ENCODE data around the gene PBRM1. TPM values are rescaled to one million over a fixed set of nuclear protein-coding genes. Genes with fewer than 3 reads are reported as not detected.

The PBRM1 gene
- polyA plus RNA-seq, 1 donor (not counting 4 experiments of a cell fraction or from before 2014, with no cell fraction given): 26.0 TPM

GRCh38 chr3:52693071-52693470, 7.4 kb upstream of the PBRM1 start:
- Histone ChIP-seq H3K9ac (ENCODE audit: control insufficient read depth, extremely low read depth, insufficient read depth, low read length) (no peak overlapping the region), H3K27ac (ENCODE audit: control insufficient read depth, insufficient read depth, low read length) (no peak overlapping the region), H3K4me2 (ENCODE audit: control insufficient read depth, extremely low read depth, insufficient read depth, low read depth, low read length) (no peak overlapping the region), H3K27me3 (ENCODE audit: control insufficient read depth, extremely low read depth, insufficient read depth, low read length) (no peaks in the 10 kb centered on the region), H3K9me1 (ENCODE audit: control insufficient read depth, extremely low read depth, insufficient read depth, low read length) (no peaks in the 10 kb centered on the region), H2AFZ (ENCODE audit: control insufficient read depth, low read length) (no peak overlapping the region), H3K4me3 (ENCODE audit: control insufficient read depth in 2 of 3, extremely low read depth in 1 of 3, insufficient read depth in 2 of 3, low read depth in 1 of 3, low read length in 3 of 3) (no peak overlapping the region), H4K20me1 (ENCODE audit: control insufficient read depth, extremely low read depth, insufficient read depth, low read length) (peaks cover 5% of the 10 kb centered on the region), H3K36me3 (ENCODE audit: control insufficient read depth in 2 of 2, extremely low read depth in 1 of 2, insufficient read depth in 2 of 2, low read length in 2 of 2) (peaks cover 57 to 59% of the 10 kb centered on the region in 2 experiments), H3K9me3 (ENCODE audit: control insufficient read depth, low read depth, low read length) (no peaks in the 10 kb centered on the region), H3K4me1 (ENCODE audit: control insufficient read depth, extremely low read depth, insufficient read depth, low read length) (peaks cover under 1% of the 10 kb centered on the region), H3K79me2 (ENCODE audit: control insufficient read depth, insufficient read depth, low read length) (peaks cover 27% of the 10 kb centered on the region)
- dilution Hi-C loops (cut with MboI; ENCODE audit: extremely low pct_ligation_motif_present, low sequenced_read_pairs): no loop called here
- FAIRE-seq: no peak
- no peak for DNase-seq (ENCODE audit: low read depth, low spot score)
- no peak for TF ChIP-seq EZH2 (IDR thresholded peaks at IDR 0.05; ENCODE audit: low read length)
- no peak for TF ChIP-seq CTCF (optimal IDR thresholded peaks at IDR 0.05 in 1 of 3, IDR thresholded peaks at IDR 0.05 in 1 of 3, conservative IDR thresholded peaks at IDR 0.05 in 1 of 3; ENCODE audit: extremely low read depth in 1 of 3, insufficient read depth in 2 of 3, low read length in 3 of 3)

GRCh38 chr3:52690560-52690959, 4.8 kb upstream of the PBRM1 start:
- no peak overlapping the region for H3K27ac ChIP-seq (ENCODE audit: control insufficient read depth, insufficient read depth, low read length)
- peaks cover 3% of the 10 kb centered on the region for H4K20me1 ChIP-seq (ENCODE audit: control insufficient read depth, extremely low read depth, insufficient read depth, low read length)
- no peak for TF ChIP-seq EZH2 (IDR thresholded peaks at IDR 0.05; ENCODE audit: low read length)
- no peak for TF ChIP-seq CTCF (optimal IDR thresholded peaks at IDR 0.05 in 1 of 3, IDR thresholded peaks at IDR 0.05 in 1 of 3, conservative IDR thresholded peaks at IDR 0.05 in 1 of 3; ENCODE audit: extremely low read depth in 1 of 3, insufficient read depth in 2 of 3, low read length in 3 of 3)
- H3K79me2 ChIP-seq (ENCODE audit: control insufficient read depth, insufficient read depth, low read length): peaks cover 49% of the 10 kb centered on the region
- FAIRE-seq (no peak), DNase-seq (ENCODE audit: low read depth, low spot score) (no peak)
- H3K9ac ChIP-seq (ENCODE audit: control insufficient read depth, extremely low read depth, insufficient read depth, low read length): no peak overlapping the region
- H3K9me3 ChIP-seq (ENCODE audit: control insufficient read depth, low read depth, low read length): no peaks in the 10 kb centered on the region
- H3K27me3 ChIP-seq (ENCODE audit: control insufficient read depth, extremely low read depth, insufficient read depth, low read length): no peaks in the 10 kb centered on the region
- peaks cover 10% of the 10 kb centered on the region for H3K4me1 ChIP-seq (ENCODE audit: control insufficient read depth, extremely low read depth, insufficient read depth, low read length)
- H3K4me3 ChIP-seq (ENCODE audit: control insufficient read depth in 2 of 3, extremely low read depth in 1 of 3, insufficient read depth in 2 of 3, low read depth in 1 of 3, low read length in 3 of 3): no peak overlapping the region
- H2AFZ ChIP-seq (ENCODE audit: control insufficient read depth, low read length): no peak overlapping the region
- no peaks in the 10 kb centered on the region for H3K9me1 ChIP-seq (ENCODE audit: control insufficient read depth, extremely low read depth, insufficient read depth, low read length)
- no peak overlapping the region for H3K4me2 ChIP-seq (ENCODE audit: control insufficient read depth, extremely low read depth, insufficient read depth, low read depth, low read length)
- H3K36me3 ChIP-seq (ENCODE audit: control insufficient read depth in 2 of 2, extremely low read depth in 1 of 2, insufficient read depth in 2 of 2, low read length in 2 of 2): peaks cover 47 to 68% of the 10 kb centered on the region in 2 experiments
- dilution Hi-C loops (cut with MboI; ENCODE audit: extremely low pct_ligation_motif_present, low sequenced_read_pairs): no loop called here

All from keratinocyte (primary cell).